ENCODE results near the gene ABCC8.

DNA sequence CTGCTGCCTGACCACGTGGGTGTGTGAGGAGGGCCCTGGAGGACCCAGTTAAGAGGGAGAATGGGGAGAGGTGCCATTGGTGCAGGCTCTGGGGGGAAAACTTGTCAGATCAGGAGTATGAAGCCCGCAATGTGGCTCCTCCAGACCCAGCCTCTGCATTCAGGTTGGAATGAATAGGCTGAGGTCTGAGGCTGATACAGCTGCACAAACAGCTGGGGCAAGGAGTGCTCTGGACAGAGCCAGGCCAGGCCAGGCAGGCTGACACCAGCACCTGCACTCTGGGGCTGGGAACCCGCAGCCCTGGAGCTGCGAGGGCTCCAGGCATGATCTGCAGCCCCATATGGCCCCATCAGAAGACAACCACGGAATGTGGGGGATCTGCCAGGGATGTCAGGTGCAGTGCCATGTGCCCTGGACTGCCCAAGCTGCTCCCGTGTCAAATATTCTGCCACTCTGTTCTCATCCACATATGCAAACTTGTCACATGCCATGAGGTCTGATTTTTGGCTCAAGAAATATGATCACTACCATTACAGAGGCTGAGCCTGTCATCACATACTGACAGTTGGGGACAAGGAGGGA is 61.0 kb downstream of the ABCC8 start:
- TF ChIP-seq, protein P1, sequence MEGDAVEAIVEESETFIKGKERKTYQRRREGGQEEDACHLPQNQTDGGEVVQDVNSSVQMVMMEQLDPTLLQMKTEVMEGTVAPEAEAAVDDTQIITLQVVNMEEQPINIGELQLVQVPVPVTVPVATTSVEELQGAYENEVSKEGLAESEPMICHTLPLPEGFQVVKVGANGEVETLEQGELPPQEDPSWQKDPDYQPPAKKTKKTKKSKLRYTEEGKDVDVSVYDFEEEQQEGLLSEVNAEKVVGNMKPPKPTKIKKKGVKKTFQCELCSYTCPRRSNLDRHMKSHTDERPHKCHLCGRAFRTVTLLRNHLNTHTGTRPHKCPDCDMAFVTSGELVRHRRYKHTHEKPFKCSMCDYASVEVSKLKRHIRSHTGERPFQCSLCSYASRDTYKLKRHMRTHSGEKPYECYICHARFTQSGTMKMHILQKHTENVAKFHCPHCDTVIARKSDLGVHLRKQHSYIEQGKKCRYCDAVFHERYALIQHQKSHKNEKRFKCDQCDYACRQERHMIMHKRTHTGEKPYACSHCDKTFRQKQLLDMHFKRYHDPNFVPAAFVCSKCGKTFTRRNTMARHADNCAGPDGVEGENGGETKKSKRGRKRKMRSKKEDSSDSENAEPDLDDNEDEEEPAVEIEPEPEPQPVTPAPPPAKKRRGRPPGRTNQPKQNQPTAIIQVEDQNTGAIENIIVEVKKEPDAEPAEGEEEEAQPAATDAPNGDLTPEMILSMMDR (IDR thresholded peaks at IDR 0.05), result no peak
- TF ChIP-seq POLR2A (IDR thresholded peaks at IDR 0.05; ENCODE audit: low read length) (no peak), HOXA7 (CRISPR knock-in tag; IDR thresholded peaks at IDR 0.05) (no peak), EP300 (IDR thresholded peaks at IDR 0.05) (no peak), RAD21 (conservative IDR thresholded peaks at IDR 0.05 in 1 of 2, IDR thresholded peaks at IDR 0.05 in 1 of 2) (no peak), RFX5 (IDR thresholded peaks at IDR 0.05) (no peak), JUNB (IDR thresholded peaks at IDR 0.05) (no peak), RCOR1 (IDR thresholded peaks at IDR 0.05; ENCODE audit: low read depth, low read length) (no peak), BHLHE40 (IDR thresholded peaks at IDR 0.05; ENCODE audit: low read depth, low read length) (no peak), NPAS2 (CRISPR knock-in tag; IDR thresholded peaks at IDR 0.05; ENCODE audit: borderline replicate concordance) (no peak), CHD2 (IDR thresholded peaks at IDR 0.05; ENCODE audit: low read length, partially characterized antibody) (no peak), JUN (IDR thresholded peaks at IDR 0.05) (no peak)
- TF ChIP-seq, protein P2, sequence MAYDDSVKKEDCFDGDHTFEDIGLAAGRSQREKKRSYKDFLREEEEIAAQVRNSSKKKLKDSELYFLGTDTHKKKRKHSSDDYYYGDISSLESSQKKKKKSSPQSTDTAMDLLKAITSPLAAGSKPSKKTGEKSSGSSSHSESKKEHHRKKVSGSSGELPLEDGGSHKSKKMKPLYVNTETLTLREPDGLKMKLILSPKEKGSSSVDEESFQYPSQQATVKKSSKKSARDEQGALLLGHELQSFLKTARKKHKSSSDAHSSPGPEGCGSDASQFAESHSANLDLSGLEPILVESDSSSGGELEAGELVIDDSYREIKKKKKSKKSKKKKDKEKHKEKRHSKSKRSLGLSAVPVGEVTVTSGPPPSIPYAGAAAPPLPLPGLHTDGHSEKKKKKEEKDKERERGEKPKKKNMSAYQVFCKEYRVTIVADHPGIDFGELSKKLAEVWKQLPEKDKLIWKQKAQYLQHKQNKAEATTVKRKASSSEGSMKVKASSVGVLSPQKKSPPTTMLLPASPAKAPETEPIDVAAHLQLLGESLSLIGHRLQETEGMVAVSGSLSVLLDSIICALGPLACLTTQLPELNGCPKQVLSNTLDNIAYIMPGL (CRISPR knock-in tag; IDR thresholded peaks at IDR 0.05; ENCODE audit: borderline replicate concordance), result no peak
- TF ChIP-seq, protein P3, sequence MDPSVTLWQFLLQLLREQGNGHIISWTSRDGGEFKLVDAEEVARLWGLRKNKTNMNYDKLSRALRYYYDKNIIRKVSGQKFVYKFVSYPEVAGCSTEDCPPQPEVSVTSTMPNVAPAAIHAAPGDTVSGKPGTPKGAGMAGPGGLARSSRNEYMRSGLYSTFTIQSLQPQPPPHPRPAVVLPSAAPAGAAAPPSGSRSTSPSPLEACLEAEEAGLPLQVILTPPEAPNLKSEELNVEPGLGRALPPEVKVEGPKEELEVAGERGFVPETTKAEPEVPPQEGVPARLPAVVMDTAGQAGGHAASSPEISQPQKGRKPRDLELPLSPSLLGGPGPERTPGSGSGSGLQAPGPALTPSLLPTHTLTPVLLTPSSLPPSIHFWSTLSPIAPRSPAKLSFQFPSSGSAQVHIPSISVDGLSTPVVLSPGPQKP (IDR thresholded peaks at IDR 0.05; ENCODE audit: low read depth, low read length), result no peak

Measured in A549 (cell line).